HEK293 (cell line): ENCODE measurements around the gene TMEM218.

Experiments used
- CTCF ChIA-PET: fragments of 350-600 bp; formaldehyde crosslinking; extraction: SDS; loops from one replicate; lab custom pipeline; 2021; ENCODE audit warnings: antibody characterized with exemption; lab: Yijun Ruan, JAX
- POLR2A ChIA-PET: fragments of 300-600 bp; formaldehyde crosslinking; extraction: SDS; loops from one replicate; lab custom pipeline; 2020; ENCODE audit warnings: antibody characterized with exemption, inconsistent platforms; lab: Yijun Ruan, JAX
- H3K27ac ChIP-seq: fragments of 200-500 bp; sonication (Bioruptor generic); 2 replicates; pipeline ENCODE4 v1.5.1; 2014; ENCODE audit warnings: low read depth, low read length, control low read depth, inconsistent platforms; ENCODE audit errors: extremely low read depth
- H3K36me3 ChIP-seq, 2 experiments: fragments of 200-500 bp in 1 of 2; sonication (Bioruptor generic) in 1 of 2; 1 replicate in 1 of 2; 2 replicates in 1 of 2; pipeline ENCODE4 v1.5.1; 2014 to 2017; ENCODE audit warnings: inconsistent platforms in 2 of 2, low read length in 2 of 2; ENCODE audit not compliant: control insufficient read depth in 2 of 2, insufficient read depth in 1 of 2
- H3K4me1 ChIP-seq: fragments of 200-500 bp; sonication (Bioruptor generic); 2 replicates; pipeline ENCODE4 v1.5.1; 2014; ENCODE audit warnings: mild to moderate bottlenecking, low read length, inconsistent platforms; ENCODE audit not compliant: control insufficient read depth, insufficient read depth
- H3K4me3 ChIP-seq: 2 replicates; pipeline ENCODE4 v1.5.1; 2011; ENCODE audit warnings: low read depth, mild to moderate bottlenecking, control low read depth, low read length, moderate library complexity
- H3K9me3 ChIP-seq: fragments of 200-500 bp; sonication (Bioruptor generic); 2 replicates; pipeline ENCODE4 v1.5.1; 2014; ENCODE audit warnings: low read depth, low read length, inconsistent platforms; ENCODE audit not compliant: control insufficient read depth, insufficient read depth
- EGR2 ChIP-seq: fragments of 450-650 bp; formaldehyde crosslinking; IDR thresholded peaks from 2 replicates; pipeline ENCODE4 v1.5.1; 2016; ENCODE audit warnings: low read depth, missing biosample characterization, missing genetic modification characterization
- MZF1 ChIP-seq: fragments of 450-650 bp; formaldehyde crosslinking; IDR thresholded peaks from 2 replicates; pipeline ENCODE4 v1.5.1; 2017; ENCODE audit warnings: missing biosample characterization, missing genetic modification characterization, borderline replicate concordance
- YY1 ChIP-seq: fragments of 450-650 bp; formaldehyde crosslinking; IDR thresholded peaks from 2 replicates; pipeline ENCODE4 v1.5.1; 2018; ENCODE audit warnings: missing biosample characterization, missing genetic modification characterization
- ZEB2 ChIP-seq: fragments of 450-650 bp; formaldehyde crosslinking; IDR thresholded peaks from 2 replicates; pipeline ENCODE4 v1.5.1; 2016; ENCODE audit warnings: missing biosample characterization, missing genetic modification characterization
- ZNF157 ChIP-seq: fragments of 450-650 bp; formaldehyde crosslinking; IDR thresholded peaks from 2 replicates; pipeline ENCODE4 v1.5.1; 2016; ENCODE audit warnings: missing biosample characterization, missing genetic modification characterization
- ZNF311 ChIP-seq: fragments of 450-650 bp; formaldehyde crosslinking; IDR thresholded peaks from 2 replicates; pipeline ENCODE4 v1.5.1; 2017; ENCODE audit warnings: missing biosample characterization, missing genetic modification characterization, borderline replicate concordance
- ZNF501 ChIP-seq: fragments of 450-650 bp; formaldehyde crosslinking; IDR thresholded peaks from 2 replicates; pipeline ENCODE4 v1.5.1; 2016; ENCODE audit warnings: missing biosample characterization, missing genetic modification characterization
- ZNF521 ChIP-seq: fragments of 450-650 bp; formaldehyde crosslinking; IDR thresholded peaks from 2 replicates; pipeline ENCODE4 v1.5.1; 2017; ENCODE audit warnings: missing biosample characterization, mild to moderate bottlenecking, missing genetic modification characterization
- ZNF677 ChIP-seq: fragments of 450-650 bp; IDR thresholded peaks from 2 replicates; pipeline ENCODE4 v1.5.0; 2018; ENCODE audit warnings: missing biosample characterization, mild to moderate bottlenecking, missing genetic modification characterization, moderate library complexity
- TF ChIP-seq, protein P1 (sequence below): fragments of 450-650 bp; formaldehyde crosslinking; IDR thresholded peaks from 2 replicates; pipeline ENCODE4 v1.5.1; 2016; ENCODE audit warnings: missing biosample characterization, missing genetic modification characterization
- TF ChIP-seq, protein P2 (sequence below): fragments of 450-650 bp; formaldehyde crosslinking; IDR thresholded peaks from 2 replicates; pipeline ENCODE4 v1.5.1; 2016; ENCODE audit warnings: missing biosample characterization, missing genetic modification characterization
- TF ChIP-seq, protein P3 (sequence below): fragments of 450-650 bp; formaldehyde crosslinking; conservative IDR thresholded peaks from 2 replicates; pipeline ENCODE4 v1.5.1; 2016; ENCODE audit warnings: low read depth, missing biosample characterization, missing genetic modification characterization
- TF ChIP-seq, protein P4 (sequence below): fragments of 450-650 bp; formaldehyde crosslinking; IDR thresholded peaks from 2 replicates; pipeline ENCODE4 v1.5.1; 2016; ENCODE audit warnings: missing biosample characterization, missing genetic modification characterization
- TF ChIP-seq, protein P5 (sequence below): fragments of 450-650 bp; formaldehyde crosslinking; IDR thresholded peaks from 2 replicates; pipeline ENCODE4 v1.5.1; 2017; ENCODE audit warnings: missing biosample characterization, missing genetic modification characterization

The TMEM218 gene

DNA sequence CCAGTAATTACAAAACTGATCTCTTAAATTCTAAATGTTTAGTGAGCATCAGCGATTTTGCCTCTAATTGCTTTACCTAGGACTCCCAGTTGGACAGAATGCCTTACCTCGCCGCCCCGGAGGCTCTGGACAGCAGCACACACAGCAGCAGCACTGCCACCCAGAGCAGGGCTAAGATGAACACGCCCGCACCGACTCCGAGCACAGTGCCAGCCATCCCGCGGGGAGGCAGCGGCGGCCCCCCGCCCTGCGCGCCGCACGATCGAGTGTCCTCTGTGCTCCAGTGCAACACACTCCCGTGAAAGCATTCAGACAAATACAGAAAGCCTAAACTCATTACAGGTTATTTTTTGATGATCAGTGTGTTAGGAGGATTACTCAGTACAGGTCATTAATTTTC lies 9.4 kb downstream of the TMEM218 start (continued):
- TF ChIP-seq, protein P1, sequence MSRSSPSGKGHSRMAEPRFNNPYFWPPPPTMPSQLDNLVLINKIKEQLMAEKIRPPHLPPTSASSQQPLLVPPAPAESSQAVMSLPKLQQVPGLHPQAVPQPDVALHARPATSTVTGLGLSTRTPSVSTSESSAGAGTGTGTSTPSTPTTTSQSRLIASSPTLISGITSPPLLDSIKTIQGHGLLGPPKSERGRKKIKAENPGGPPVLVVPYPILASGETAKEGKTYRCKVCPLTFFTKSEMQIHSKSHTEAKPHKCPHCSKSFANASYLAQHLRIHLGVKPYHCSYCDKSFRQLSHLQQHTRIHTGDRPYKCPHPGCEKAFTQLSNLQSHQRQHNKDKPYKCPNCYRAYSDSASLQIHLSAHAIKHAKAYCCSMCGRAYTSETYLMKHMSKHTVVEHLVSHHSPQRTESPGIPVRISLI (tag by site-specific recombination): no peak
- TF ChIP-seq MZF1 (tag by site-specific recombination) (no peak), ZNF501 (tag by site-specific recombination) (no peak), ZNF677 (tag by site-specific recombination) (no peak)
- TF ChIP-seq, protein P2, sequence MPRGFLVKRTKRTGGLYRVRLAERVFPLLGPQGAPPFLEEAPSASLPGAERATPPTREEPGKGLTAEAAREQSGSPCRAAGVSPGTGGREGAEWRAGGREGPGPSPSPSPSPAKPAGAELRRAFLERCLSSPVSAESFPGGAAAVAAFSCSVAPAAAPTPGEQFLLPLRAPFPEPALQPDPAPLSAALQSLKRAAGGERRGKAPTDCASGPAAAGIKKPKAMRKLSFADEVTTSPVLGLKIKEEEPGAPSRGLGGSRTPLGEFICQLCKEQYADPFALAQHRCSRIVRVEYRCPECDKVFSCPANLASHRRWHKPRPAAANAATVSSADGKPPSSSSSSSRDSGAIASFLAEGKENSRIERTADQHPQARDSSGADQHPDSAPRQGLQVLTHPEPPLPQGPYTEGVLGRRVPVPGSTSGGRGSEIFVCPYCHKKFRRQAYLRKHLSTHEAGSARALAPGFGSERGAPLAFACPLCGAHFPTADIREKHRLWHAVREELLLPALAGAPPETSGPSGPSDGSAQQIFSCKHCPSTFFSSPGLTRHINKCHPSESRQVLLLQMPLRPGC (tag by site-specific recombination): no peak
- TF ChIP-seq, all 188 proteins: peak for 0

DNA sequence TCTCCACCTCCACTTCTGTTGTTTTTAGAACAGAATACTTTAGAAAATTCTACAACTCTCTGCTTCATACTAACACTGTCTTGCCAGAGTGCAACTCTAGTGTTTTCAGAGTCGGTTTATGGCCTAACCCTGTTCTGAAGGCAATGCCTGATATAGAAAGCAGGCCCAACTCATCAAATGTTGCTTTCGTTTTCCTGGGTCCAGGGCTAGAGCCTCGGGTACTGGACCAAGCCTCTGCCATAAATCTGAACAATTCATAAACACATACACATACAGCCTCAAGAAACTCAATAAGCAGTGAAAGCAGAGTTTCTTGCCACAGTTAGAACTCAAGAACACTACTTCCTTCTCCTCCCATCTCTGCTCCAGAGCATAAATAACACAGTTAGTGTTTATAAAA lies 9.8 kb downstream of the TMEM218 start:
- CTCF ChIA-PET: interaction anchor here (0.5 to 1.8 kb wide), 3 partner anchors 10 to 328 kb away, joined by 3 to 11 read pairs (median 5); no protein-coding TSS in a partner anchor
- H3K36me3 ChIP-seq: peaks cover 0 to 38% of the 10 kb centered on the region in 2 experiments; a peak in 2 of 3 replicates
- no peak overlapping the region for H3K4me3 ChIP-seq
- POLR2A ChIA-PET: no interaction called here
- no peaks in the 10 kb centered on the region for H3K9me3 ChIP-seq
- H3K4me1 ChIP-seq: no peaks in the 10 kb centered on the region
- no peak overlapping the region for H3K27ac ChIP-seq
- TF ChIP-seq, protein P3, sequence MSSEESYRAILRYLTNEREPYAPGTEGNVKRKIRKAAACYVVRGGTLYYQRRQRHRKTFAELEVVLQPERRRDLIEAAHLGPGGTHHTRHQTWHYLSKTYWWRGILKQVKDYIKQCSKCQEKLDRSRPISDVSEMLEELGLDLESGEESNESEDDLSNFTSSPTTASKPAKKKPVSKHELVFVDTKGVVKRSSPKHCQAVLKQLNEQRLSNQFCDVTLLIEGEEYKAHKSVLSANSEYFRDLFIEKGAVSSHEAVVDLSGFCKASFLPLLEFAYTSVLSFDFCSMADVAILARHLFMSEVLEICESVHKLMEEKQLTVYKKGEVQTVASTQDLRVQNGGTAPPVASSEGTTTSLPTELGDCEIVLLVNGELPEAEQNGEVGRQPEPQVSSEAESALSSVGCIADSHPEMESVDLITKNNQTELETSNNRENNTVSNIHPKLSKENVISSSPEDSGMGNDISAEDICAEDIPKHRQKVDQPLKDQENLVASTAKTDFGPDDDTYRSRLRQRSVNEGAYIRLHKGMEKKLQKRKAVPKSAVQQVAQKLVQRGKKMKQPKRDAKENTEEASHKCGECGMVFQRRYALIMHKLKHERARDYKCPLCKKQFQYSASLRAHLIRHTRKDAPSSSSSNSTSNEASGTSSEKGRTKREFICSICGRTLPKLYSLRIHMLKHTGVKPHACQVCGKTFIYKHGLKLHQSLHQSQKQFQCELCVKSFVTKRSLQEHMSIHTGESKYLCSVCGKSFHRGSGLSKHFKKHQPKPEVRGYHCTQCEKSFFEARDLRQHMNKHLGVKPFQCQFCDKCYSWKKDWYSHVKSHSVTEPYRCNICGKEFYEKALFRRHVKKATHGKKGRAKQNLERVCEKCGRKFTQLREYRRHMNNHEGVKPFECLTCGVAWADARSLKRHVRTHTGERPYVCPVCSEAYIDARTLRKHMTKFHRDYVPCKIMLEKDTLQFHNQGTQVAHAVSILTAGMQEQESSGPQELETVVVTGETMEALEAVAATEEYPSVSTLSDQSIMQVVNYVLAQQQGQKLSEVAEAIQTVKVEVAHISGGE: no peak
- TF ChIP-seq, protein P4, sequence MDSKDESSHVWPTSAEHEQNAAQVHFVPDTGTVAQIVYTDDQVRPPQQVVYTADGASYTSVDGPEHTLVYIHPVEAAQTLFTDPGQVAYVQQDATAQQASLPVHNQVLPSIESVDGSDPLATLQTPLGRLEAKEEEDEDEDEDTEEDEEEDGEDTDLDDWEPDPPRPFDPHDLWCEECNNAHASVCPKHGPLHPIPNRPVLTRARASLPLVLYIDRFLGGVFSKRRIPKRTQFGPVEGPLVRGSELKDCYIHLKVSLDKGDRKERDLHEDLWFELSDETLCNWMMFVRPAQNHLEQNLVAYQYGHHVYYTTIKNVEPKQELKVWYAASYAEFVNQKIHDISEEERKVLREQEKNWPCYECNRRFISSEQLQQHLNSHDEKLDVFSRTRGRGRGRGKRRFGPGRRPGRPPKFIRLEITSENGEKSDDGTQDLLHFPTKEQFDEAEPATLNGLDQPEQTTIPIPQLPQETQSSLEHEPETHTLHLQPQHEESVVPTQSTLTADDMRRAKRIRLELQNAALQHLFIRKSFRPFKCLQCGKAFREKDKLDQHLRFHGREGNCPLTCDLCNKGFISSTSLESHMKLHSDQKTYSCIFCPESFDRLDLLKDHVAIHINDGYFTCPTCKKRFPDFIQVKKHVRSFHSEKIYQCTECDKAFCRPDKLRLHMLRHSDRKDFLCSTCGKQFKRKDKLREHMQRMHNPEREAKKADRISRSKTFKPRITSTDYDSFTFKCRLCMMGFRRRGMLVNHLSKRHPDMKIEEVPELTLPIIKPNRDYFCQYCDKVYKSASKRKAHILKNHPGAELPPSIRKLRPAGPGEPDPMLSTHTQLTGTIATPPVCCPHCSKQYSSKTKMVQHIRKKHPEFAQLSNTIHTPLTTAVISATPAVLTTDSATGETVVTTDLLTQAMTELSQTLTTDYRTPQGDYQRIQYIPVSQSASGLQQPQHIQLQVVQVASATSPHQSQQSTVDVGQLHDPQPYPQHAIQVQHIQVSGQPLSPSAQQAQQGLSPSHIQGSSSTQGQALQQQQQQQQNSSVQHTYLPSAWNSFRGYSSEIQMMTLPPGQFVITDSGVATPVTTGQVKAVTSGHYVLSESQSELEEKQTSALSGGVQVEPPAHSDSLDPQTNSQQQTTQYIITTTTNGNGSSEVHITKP (tag by site-specific recombination): no peak
- TF ChIP-seq ZNF157: no peak
- no peak for TF ChIP-seq ZNF311 (tag by site-specific recombination)
- TF ChIP-seq, protein P5, sequence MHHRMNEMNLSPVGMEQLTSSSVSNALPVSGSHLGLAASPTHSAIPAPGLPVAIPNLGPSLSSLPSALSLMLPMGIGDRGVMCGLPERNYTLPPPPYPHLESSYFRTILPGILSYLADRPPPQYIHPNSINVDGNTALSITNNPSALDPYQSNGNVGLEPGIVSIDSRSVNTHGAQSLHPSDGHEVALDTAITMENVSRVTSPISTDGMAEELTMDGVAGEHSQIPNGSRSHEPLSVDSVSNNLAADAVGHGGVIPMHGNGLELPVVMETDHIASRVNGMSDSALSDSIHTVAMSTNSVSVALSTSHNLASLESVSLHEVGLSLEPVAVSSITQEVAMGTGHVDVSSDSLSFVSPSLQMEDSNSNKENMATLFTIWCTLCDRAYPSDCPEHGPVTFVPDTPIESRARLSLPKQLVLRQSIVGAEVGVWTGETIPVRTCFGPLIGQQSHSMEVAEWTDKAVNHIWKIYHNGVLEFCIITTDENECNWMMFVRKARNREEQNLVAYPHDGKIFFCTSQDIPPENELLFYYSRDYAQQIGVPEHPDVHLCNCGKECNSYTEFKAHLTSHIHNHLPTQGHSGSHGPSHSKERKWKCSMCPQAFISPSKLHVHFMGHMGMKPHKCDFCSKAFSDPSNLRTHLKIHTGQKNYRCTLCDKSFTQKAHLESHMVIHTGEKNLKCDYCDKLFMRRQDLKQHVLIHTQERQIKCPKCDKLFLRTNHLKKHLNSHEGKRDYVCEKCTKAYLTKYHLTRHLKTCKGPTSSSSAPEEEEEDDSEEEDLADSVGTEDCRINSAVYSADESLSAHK: no peak
- no peak for TF ChIP-seq ZEB2 (tag by site-specific recombination)
- no peak for TF ChIP-seq YY1 (tag by site-specific recombination)
- no peak for TF ChIP-seq ZNF521 (tag by site-specific recombination)
- no peak for TF ChIP-seq EGR2
- TF ChIP-seq, all 188 proteins: peak for 0
